ENCODE results near the gene POFUT2.

POFUT2 gene
- 43.6 to 62.7 (median 57.2) reads per million in 4 donors for total RNA-seq

- DNase-seq: peak; percentile 97 to 99 (median 98)
These were observed at the start of gene POFUT2 for GRCh38 chr21:45287438-45288391. POFUT2 (minus strand) TSS chr21:45287895; CDS start chr21:45287871, 24 bp downstream.

- DNase-seq: peak in 1 of 5 donors; percentile 7
These were observed 49.2 kb upstream of the POFUT2 start for GRCh38 chr21:45336870-45337269.

GRCh38 chr21:45336535-45336810 lies 48.8 kb upstream of the POFUT2 start:
- peak in 1 of 5 donors; percentile 1 for DNase-seq

GRCh38 chr21:45335761-45336534 lies 48.3 kb upstream of the POFUT2 start:
- no peak for DNase-seq

- no peak for DNase-seq
These were observed 47.6 kb upstream of the POFUT2 start for GRCh38 chr21:45335151-45335760.

GRCh38 chr21:45334591-45335081 lies 46.9 kb upstream of the POFUT2 start:
- DNase-seq: no peak

GRCh38 chr21:45334134-45334533 lies 46.4 kb upstream of the POFUT2 start:
- DNase-seq: no peak

- DNase-seq: no peak
These were observed 46.0 kb upstream of the POFUT2 start for GRCh38 chr21:45333583-45334121.

GRCh38 chr21:45332981-45333582 lies 45.4 kb upstream of the POFUT2 start:
- DNase-seq: no peak

GRCh38 chr21:45332415-45332814 lies 44.7 kb upstream of the POFUT2 start:
- no peak for DNase-seq

GRCh38 chr21:45331531-45332147 lies 43.9 kb upstream of the POFUT2 start:
- DNase-seq: no peak

- no peak for DNase-seq
These were observed 43.2 kb upstream of the POFUT2 start for GRCh38 chr21:45330851-45331261.

GRCh38 chr21:45330075-45330781 lies 42.5 kb upstream of the POFUT2 start:
- no peak for DNase-seq

- no peak for DNase-seq
These were observed 41.8 kb upstream of the POFUT2 start for GRCh38 chr21:45329261-45330074.

GRCh38 chr21:45328198-45329091 lies 40.8 kb upstream of the POFUT2 start:
- DNase-seq: peak in 1 of 5 donors; percentile 9

GRCh38 chr21:45327441-45328197 lies 39.9 kb upstream of the POFUT2 start:
- peak in 1 of 5 donors; percentile 9 for DNase-seq

- DNase-seq: peak in 1 of 5 donors; percentile 4
These were observed 39.3 kb upstream of the POFUT2 start for GRCh38 chr21:45326891-45327440.
